ENCODE results near the gene RTL9. TPM values are rescaled to one million over a fixed set of nuclear protein-coding genes. Genes with fewer than 3 reads are reported as not detected.
"Not testable (repeated sequence)": the region's sequence is repeated elsewhere in the genome, so short reads cannot be mapped to it uniquely, and the experiment has no call there.

RTL9 gene
- total RNA-seq, 1 donor from 2014 or later = 0.15 TPM

- not testable (repeated sequence) for DNase-seq (ENCODE audit: low read depth)
Observed at GRCh38 chrX:110406250-110406649, 47.6 kb downstream of the RTL9 start.

- no peak for DNase-seq (ENCODE audit: low read depth)
Observed at GRCh38 chrX:110406822-110407221, 48.2 kb downstream of the RTL9 start.

GRCh38 chrX:110407910-110408545 is 49.4 kb downstream of the RTL9 start:
- DNase-seq (ENCODE audit: low read depth) = no peak

Other genes with a start within 250 kb of the RTL9 start
- gene AMMECR1, start 40.8 kb upstream of the RTL9 start, total RNA-seq = 21.2 and 37.9 TPM in 2 replicates